OCI-LY3 (cell line): Measurements from ENCODE around the gene CYP2A7.

ENCODE experiments used
- EZH2phosphoT487 ChIP-seq: fragments of 200-600 bp; shearing (Covaris generic); IDR thresholded peaks from 2 replicates; pipeline ENCODE4 v1.6.1; 2018; ENCODE audit warnings: antibody characterized with exemption, mixed run types, low read depth
- TF ChIP-seq, protein P1 (sequence below): fragments of 200-600, 300-600 bp; sonication (generic); IDR thresholded peaks from 2 replicates; pipeline ENCODE4 v1.5.1; 2014; ENCODE audit warnings: antibody characterized with exemption, low read length, low read depth

DNA sequence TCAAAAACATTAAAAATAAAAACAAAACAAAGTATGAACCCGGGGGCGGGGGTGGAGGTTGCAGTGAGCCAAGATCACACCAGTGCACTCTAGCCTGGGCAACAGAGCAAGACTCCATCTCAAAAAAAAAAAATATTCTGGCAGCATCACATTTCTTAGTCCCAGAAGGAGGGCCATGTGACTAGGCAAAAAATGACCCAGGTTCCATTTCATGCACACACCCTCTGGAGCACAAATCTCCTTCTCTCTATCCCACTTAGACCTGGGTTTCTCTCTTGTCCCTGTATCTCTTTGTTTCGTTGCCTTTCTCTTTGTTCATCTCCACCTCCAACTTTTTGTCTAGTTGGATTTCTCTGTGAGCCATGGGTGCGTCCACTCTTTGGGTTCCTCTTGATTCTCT, 6.2 kb upstream of the CYP2A7 start:
- TF ChIP-seq, protein P1, sequence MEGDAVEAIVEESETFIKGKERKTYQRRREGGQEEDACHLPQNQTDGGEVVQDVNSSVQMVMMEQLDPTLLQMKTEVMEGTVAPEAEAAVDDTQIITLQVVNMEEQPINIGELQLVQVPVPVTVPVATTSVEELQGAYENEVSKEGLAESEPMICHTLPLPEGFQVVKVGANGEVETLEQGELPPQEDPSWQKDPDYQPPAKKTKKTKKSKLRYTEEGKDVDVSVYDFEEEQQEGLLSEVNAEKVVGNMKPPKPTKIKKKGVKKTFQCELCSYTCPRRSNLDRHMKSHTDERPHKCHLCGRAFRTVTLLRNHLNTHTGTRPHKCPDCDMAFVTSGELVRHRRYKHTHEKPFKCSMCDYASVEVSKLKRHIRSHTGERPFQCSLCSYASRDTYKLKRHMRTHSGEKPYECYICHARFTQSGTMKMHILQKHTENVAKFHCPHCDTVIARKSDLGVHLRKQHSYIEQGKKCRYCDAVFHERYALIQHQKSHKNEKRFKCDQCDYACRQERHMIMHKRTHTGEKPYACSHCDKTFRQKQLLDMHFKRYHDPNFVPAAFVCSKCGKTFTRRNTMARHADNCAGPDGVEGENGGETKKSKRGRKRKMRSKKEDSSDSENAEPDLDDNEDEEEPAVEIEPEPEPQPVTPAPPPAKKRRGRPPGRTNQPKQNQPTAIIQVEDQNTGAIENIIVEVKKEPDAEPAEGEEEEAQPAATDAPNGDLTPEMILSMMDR = no peak
- no peak for TF ChIP-seq EZH2phosphoT487
